Stimulated activated CD8-positive, alpha-beta memory T cell treated with anti-CD3 and anti-CD28 coated beads, Interleukin-15, amount 100 ng/mL, for 48 hours (primary cell): ENCODE measurements around the gene SHOC1.
"Not testable (repeated sequence)": the region's sequence is repeated elsewhere in the genome, so short reads cannot be mapped to it uniquely, and the experiment has no call there.

Experiments
- DNase-seq, 2 donors: peaks; one replicate each; pipeline ENCODE4 v3.0.0-alpha.2; 2020; ENCODE audit warnings: low read depth in 2 of 2

The SHOC1 gene

DNA sequence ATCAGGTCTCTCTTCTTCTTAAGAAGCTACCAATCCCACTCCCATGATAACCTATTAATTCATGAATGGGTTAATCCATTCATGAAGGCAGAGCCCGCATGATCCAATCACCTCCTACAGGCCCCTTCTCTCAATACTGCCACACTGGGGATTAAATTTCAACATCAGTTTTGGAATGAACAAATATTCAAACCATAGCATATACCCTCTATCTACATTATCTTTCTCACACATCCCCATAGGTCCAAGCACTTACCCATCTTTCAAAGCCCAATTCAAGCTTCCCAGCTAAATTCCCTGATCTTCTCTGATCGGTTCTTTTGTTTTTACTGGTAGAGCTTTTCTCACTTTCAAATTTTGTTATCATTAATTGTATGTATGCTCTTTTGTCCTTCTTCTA is 10.5 kb upstream of the SHOC1 start:
- no peak for DNase-seq

GRCh38 chr9:111804636-111805035 is 9.9 kb upstream of the SHOC1 start:
- DNase-seq = no peak

- no peak for DNase-seq
Measured at GRCh38 chr9:111803924-111804323, 9.2 kb upstream of the SHOC1 start.

GRCh38 chr9:111799915-111800526 is 5.3 kb upstream of the SHOC1 start:
- no peak for DNase-seq

DNA sequence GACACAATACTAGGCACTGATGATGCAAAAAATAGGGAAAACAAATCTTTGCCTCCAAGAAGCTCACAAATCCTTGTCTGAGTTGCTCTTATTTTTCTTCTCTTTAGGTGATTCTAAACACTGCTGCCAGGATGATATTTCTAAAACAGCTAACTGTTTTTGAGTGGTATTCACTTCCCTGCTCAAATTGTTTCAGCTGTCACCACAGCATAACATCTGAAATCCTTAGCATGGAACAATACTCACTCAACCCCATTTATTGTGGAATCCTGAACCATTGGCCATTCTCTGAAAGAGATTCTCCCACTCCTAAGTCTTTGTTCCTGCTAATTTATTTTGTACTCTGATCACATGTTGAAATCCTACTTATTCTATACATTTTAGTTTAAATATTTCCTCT is 4.8 kb upstream of the SHOC1 start:
- no peak for DNase-seq

DNA sequence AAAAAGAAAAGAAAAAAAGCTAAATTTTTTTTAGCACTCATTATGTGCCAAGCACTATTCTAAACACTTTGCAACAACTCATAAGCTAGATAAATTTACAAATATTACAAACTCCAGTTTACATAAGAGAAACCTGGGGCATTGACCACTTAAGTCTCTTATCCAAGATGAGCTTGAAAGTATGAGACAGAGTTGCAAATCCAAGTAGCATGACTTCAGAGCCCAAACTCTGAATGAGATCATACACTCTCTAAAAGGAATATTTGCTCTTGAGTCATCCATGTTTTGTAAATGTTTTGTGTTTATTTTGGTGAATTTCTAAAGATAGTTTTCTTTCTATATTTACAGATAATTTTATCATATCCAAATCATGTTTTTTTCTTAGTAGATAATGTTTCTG is 4.0 kb upstream of the SHOC1 start:
- DNase-seq = no peak

DNA sequence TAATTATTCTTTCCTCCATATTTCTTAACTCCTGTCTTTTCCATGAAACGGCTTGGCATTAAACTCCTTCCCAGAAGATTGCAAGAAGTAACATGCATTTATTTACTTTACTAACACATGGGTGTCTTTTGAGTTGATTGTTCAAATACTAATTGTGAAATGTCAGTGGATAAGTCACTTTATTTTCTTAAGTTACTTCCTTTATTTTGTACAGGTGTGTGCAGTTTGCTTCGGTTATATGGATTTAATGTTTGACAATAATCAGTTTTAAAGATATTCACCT is 761 bp upstream of the SHOC1 start:
- DNase-seq = no peak

- DNase-seq = not testable (repeated sequence)
Measured at GRCh38 chr9:111791821-111792220, 2.9 kb downstream of the SHOC1 start.

DNA sequence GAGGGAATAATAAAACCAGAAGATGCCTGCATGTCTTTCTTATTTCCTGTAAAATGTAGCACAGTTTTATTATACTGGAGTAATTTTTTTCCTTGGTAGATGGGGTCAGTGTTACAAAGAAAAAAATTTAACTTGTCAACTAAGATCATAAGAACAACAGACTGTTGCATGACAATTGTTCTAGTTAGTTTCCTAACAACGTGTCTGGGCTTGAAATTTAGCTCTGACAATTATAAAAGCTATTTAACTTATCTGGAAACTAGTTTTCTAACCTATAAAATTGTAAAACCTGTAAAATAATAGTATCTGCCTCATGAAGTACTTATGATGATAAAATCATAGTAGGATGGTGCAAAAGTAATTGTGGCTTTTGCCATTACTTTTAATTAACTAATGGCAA is 4.9 kb downstream of the SHOC1 start:
- DNase-seq = no peak

DNA sequence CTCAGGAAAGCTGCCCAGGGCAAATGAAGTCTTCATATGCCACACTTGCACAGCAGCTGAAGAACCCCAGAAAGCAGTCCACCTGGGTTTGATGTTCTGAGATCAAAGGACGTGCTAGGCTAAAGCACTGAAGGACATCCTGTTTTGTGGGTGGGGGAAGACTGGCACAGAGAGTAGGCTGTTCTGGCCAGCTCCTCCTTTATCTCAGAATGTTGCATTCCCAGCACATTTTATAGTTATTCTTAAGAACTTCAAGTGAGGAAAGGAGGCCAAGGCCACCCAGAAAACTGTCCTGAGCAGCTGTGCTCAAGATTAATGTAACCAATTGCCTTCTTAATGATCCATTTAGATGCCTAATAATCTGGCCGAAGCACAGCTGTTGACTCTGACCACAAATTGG is 10.9 kb downstream of the SHOC1 start:
- no peak for DNase-seq

DNA sequence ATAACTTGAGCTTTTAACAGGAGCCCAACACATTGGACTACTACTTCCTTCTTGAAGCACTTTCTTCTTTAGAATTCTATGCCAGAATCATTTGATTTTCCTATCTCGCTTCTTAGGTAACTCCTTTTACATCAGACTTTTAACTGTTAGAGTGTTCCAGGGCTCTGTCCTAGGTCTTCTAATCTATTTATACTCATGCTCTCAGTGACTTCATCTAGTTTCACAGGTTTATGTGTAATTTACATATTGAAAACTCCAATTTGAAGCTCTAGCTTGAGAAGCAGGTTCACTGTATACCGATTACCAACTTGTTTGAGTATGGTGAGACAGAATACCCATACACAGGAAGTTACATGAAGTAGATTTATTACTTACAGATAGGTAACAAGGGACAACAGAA is 11.3 kb downstream of the SHOC1 start:
- DNase-seq = no peak

DNA sequence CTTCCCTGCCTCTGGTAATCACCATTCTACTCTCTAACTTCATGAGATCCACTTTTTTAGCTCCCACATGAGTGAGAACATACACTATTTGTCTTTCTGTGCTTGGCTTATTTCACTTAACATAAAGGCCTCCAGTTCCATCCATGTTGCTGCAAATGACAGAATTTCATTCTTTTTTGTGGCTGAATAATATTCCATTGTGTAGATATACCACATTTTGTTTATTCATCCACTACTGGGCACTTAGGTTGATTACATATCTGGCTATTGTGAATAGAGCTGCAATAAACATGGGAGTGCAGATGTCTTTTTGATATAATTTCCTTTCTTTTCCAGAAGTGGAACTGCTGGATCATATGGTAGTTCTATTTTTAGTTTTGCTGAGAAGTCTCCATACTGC is 28.7 kb downstream of the SHOC1 start:
- no peak for DNase-seq

DNA sequence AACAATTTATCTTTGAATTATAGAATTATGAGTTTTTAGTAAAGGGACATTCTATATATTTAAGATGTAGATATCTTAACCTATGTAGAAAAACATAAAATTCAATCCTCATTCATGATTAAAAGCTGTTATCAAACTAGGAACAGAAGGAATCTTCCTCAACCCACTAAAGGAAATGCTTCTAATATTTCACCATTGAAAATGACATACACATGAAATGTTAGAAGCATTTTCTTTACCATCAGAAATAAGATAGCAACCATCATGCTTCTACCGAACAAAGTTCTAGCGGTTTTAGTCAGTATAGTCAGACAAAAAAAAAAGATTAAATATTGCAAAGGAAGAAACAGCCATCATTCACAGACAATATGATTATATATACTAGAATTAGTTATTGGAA is 32.2 kb downstream of the SHOC1 start:
- DNase-seq = no peak

- DNase-seq = no peak
Measured at GRCh38 chr9:111759762-111760639, 34.7 kb downstream of the SHOC1 start.

- DNase-seq = no peak
Measured at GRCh38 chr9:111754800-111755199, 39.9 kb downstream of the SHOC1 start.

DNA sequence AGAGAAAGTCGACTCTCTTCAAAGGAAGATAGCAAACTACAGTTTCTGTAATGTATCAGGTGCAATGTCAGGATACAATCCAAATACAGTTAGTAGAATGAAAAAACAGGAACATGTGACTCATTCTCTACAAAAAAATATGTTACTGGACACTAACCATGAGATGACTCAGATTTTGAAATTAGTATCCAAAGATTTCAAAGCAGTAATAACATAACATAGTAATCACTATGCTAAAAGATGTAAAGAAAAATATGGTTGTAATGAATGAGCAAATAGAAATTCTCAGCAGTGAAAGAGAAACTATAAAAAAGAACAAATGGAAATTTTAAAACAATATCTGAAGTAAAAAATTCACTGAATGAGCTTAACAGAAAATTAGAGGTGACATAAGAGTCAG is 42.3 kb downstream of the SHOC1 start:
- no peak for DNase-seq
